ENCODE data around the gene CLEC4E. TPM values are rescaled to one million over a fixed set of nuclear protein-coding genes. Genes with fewer than 3 reads are reported as not detected.

CLEC4E gene
- total and polyA plus RNA-seq, 4 donors = 0.28 to 1.6 TPM; not detected in 2

DNA sequence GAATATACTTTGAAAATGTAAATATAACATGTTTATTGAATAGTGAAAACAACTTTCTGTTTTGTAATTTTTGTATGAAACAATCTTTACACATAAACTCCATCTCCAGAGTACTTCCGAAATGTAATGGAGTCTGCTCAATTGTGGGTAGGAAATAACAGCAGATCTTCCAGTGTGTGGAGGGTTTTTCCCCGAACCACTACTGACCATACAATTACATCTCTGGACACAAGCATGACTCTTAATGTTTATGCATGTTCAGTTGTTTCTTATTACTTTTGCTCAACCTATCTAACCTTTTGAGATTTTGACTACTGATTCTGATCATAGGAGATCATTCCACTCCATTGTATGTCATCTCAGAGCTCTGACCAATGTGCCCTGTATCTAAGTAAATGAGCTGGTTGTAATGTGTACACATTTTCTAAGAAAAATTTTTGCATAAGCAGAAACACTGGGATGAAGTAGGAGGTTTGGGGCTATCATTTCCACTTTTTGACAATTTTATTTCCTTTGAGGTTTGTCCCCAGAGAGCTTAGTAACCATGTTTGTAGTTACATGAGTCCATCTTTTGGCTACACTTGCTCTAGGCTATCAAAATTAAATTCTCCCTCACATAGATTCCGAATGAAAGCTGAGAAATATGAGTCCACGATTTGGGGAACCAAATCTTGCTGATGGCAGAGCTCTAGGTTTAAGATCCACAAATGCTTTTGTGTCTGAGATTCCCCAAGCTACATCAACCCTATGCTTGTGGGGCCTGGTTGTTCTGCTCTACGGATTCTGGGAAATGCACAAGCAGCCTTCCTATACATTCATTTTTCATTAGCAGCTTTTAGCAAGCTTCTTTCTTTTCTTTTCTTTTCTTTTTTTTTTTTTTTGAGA is 48.8 kb downstream of the CLEC4E start:
- Histone ChIP-seq H3K9me3 (ENCODE audit: control insufficient read depth, insufficient read depth, low read length) (no peaks in the 10 kb centered on the region), H3K27ac (ENCODE audit: low read depth, low read length) (no peak overlapping the region), H3K4me3 (ENCODE audit: low read depth, low read length) (no peak overlapping the region), H3K4me1 (ENCODE audit: control insufficient read depth, insufficient read depth, low read length) (no peaks in the 10 kb centered on the region), H3K36me3 (ENCODE audit: control insufficient read depth, insufficient read depth, low read length) (no peaks in the 10 kb centered on the region), H3K27me3 (ENCODE audit: control insufficient read depth, insufficient read depth, low read length) (no peaks in the 10 kb centered on the region)
- no peak for DNase-seq (ENCODE audit: low read depth in 4 of 6, low spot score in 6 of 6)
- WGBS (ENCODE audit: insufficient coverage) = 73% methylated on average over 2 of the region's 5 CpGs

Small RNA genes lying within 50 kb of the gene (small RNA-seq; reads per million reads assigned to genes)
- gene RNU6-275P (ENCODE audit: low replicate concordance) = not detected

Other genes starting within 250 kb of the CLEC4E start
- under 1 TPM in 1 of 2 donors, not detected in 1; 0.20 TPM for gene CLEC6A, start 84.9 kb downstream of the CLEC4E start, total RNA-seq
- gene CLEC6A, start 84.9 kb downstream of the CLEC4E start, polyA plus RNA-seq (ENCODE audit: insufficient read length in 2 of 2) = not detected
- gene CLEC4D, start 27.4 kb downstream of the CLEC4E start, total RNA-seq = 1 to 10 TPM in 1 of 2 donors, under 1 TPM in 1; 0.06 to 2.6 TPM
- not detected for gene CLEC4D, start 27.4 kb downstream of the CLEC4E start, polyA plus RNA-seq (ENCODE audit: insufficient read length in 2 of 2)
- under 1 TPM; 0.10 to 0.11 TPM for gene AICDA, start 72.0 kb upstream of the CLEC4E start, total RNA-seq
- under 1 TPM; 0.13 to 0.23 TPM for gene AICDA, start 72.0 kb upstream of the CLEC4E start, polyA plus RNA-seq (ENCODE audit: insufficient read length in 2 of 2)
- gene MFAP5, start 121.9 kb upstream of the CLEC4E start, total RNA-seq = 100 to 1,000 TPM in 1 of 2 donors, 10 to 100 TPM in 1; 79.8 to 138 TPM
- 10 to 100 TPM in 1 of 2 donors, 1 to 10 TPM in 1; 1.9 to 40.2 TPM for gene MFAP5, start 121.9 kb upstream of the CLEC4E start, polyA plus RNA-seq (ENCODE audit: insufficient read length in 2 of 2)
- 100 to 1,000 TPM; 107 to 125 TPM for gene RIMKLB, start 157.1 kb upstream of the CLEC4E start, total RNA-seq
- gene RIMKLB, start 157.1 kb upstream of the CLEC4E start, polyA plus RNA-seq (ENCODE audit: insufficient read length in 2 of 2) = 100 to 1,000 TPM; 167 to 203 TPM

All from spinal cord (tissue), 10 donors.